HG03025 (cell line): ENCODE measurements around the gene PLB1.

Source experiments
- ATAC-seq: cut with Tn5 transposase; IDR thresholded peaks from one replicate; pipeline ENCODE4 v1.9.1; 2021; ENCODE audit warnings: mild to moderate bottlenecking, moderate library complexity; ENCODE audit not compliant: unreplicated experiment, low FRiP score

PLB1 gene

GRCh38 chr2:28637066-28638047 lies 141.5 kb downstream of the PLB1 start:
- no peak for ATAC-seq

GRCh38 chr2:28638102-28638501 lies 142.2 kb downstream of the PLB1 start:
- no peak for ATAC-seq

- ATAC-seq, result no peak
These were observed 143.3 kb downstream of the PLB1 start for GRCh38 chr2:28639092-28639691.

GRCh38 chr2:28639836-28640235 lies 144.0 kb downstream of the PLB1 start:
- no peak for ATAC-seq

GRCh38 chr2:28640260-28640907 lies 144.5 kb downstream of the PLB1 start:
- no peak for ATAC-seq

- no peak for ATAC-seq
These were observed 145.0 kb downstream of the PLB1 start for GRCh38 chr2:28640908-28641300.

- no peak for ATAC-seq
These were observed 146.9 kb downstream of the PLB1 start for GRCh38 chr2:28642796-28643195.

GRCh38 chr2:28643327-28643726 lies 147.5 kb downstream of the PLB1 start:
- ATAC-seq, result no peak

- ATAC-seq, result no peak
These were observed 148.1 kb downstream of the PLB1 start for GRCh38 chr2:28643911-28644334.

- no peak for ATAC-seq
These were observed 148.9 kb downstream of the PLB1 start for GRCh38 chr2:28644760-28645159.

- ATAC-seq, result no peak
These were observed 149.7 kb downstream of the PLB1 start for GRCh38 chr2:28645553-28645952.

- no peak for ATAC-seq
These were observed 151.8 kb downstream of the PLB1 start for GRCh38 chr2:28647682-28648081.

- ATAC-seq, result no peak
These were observed 152.3 kb downstream of the PLB1 start for GRCh38 chr2:28648147-28648546.

- no peak for ATAC-seq
These were observed 153.0 kb downstream of the PLB1 start for GRCh38 chr2:28648671-28649395.

GRCh38 chr2:28649481-28650265 lies 153.8 kb downstream of the PLB1 start:
- ATAC-seq, result no peak

GRCh38 chr2:28650266-28650584 lies 154.4 kb downstream of the PLB1 start:
- no peak for ATAC-seq

GRCh38 chr2:28652217-28652616 lies 156.4 kb downstream of the PLB1 start:
- ATAC-seq, result no peak

- ATAC-seq, result no peak
These were observed 158.2 kb downstream of the PLB1 start for GRCh38 chr2:28653892-28654662.

- ATAC-seq, result no peak
These were observed 158.9 kb downstream of the PLB1 start for GRCh38 chr2:28654663-28655320.
